Tongue (tissue), 2 donors: ENCODE data around the gene GAR1. TPM values are rescaled to one million over a fixed set of nuclear protein-coding genes. Genes with fewer than 3 reads are reported as not detected.
"Not testable (repeated sequence)": the region's sequence is repeated elsewhere in the genome, so short reads cannot be mapped to it uniquely, and the experiment has no call there.

Experiments
- DNase-seq: peaks from one replicate; pipeline ENCODE4 v3.0.0-alpha.2; 2015
- total RNA-seq: library from RNA; depleted of rRNA; stranded (reverse); fragments of >200 nt; gene quantifications from one replicate; pipeline ENCODE4 v1.2.3, GENCODE V29; 2014

GAR1 gene
- total RNA-seq, 1 donor from 2014 or later, result 9.0 TPM

- DNase-seq, result no peak
Measured at GRCh38 chr4:109846395-109847098, 31.0 kb downstream of the GAR1 start.

- DNase-seq, result no peak
Measured at GRCh38 chr4:109847896-109848442, 32.4 kb downstream of the GAR1 start, which contains the start of gene LRIT3. Gene LRIT3, plus strand, starts transcription at chr4:109848107. Its CDS starts 95 bp downstream, at chr4:109848202.

GRCh38 chr4:109848501-109848900 lies 32.9 kb downstream of the GAR1 start:
- DNase-seq, result no peak

GRCh38 chr4:109850601-109851000 lies 35.0 kb downstream of the GAR1 start:
- DNase-seq, result no peak

GRCh38 chr4:109859426-109860300 lies 44.1 kb downstream of the GAR1 start:
- DNase-seq, result not testable (repeated sequence)

GRCh38 chr4:109861271-109861670 lies 45.7 kb downstream of the GAR1 start:
- no peak for DNase-seq

- DNase-seq, result no peak
Measured at GRCh38 chr4:109861916-109862511, 46.5 kb downstream of the GAR1 start.

GRCh38 chr4:109864134-109864533 lies 48.6 kb downstream of the GAR1 start:
- no peak for DNase-seq

GRCh38 chr4:109870061-109870460 lies 54.5 kb downstream of the GAR1 start:
- no peak for DNase-seq

GRCh38 chr4:109872065-109872464 lies 56.5 kb downstream of the GAR1 start:
- DNase-seq, result no peak

GRCh38 chr4:109872950-109873656 lies 57.5 kb downstream of the GAR1 start:
- no peak for DNase-seq

GRCh38 chr4:109873791-109874514 lies 58.4 kb downstream of the GAR1 start:
- DNase-seq, result no peak

Other genes with a start within 250 kb of the GAR1 start
- 18.4 TPM for gene CASP6, start 112.3 kb upstream of the GAR1 start, total RNA-seq
- 19.6 TPM for gene PLA2G12A, start 85.7 kb upstream of the GAR1 start, total RNA-seq
- gene CFI, start 13.8 kb upstream of the GAR1 start, total RNA-seq, result 11.8 TPM
- gene RRH, start 12.2 kb downstream of the GAR1 start, total RNA-seq, result not detected
- 0.51 TPM for gene LRIT3, start 32.3 kb downstream of the GAR1 start, total RNA-seq
- 16.9 TPM for gene EGF, start 97.1 kb downstream of the GAR1 start, total RNA-seq